A549 (cell line): ENCODE results near the gene TMBIM1. TPM values are rescaled to one million over a fixed set of nuclear protein-coding genes. Genes with fewer than 3 reads are reported as not detected.

Experiments used
- ATAC-seq, 2 experiments: fragments of 200-7000 bp in 1 of 2; fragments of >200 bp in 1 of 2; cut with Nextera tagmentation in 1 of 2; cut with Tn5 transposase in 1 of 2; 3 replicates each; pipeline versions ENCODE4 v1.8.0 to v1.9.1; 2018 to 2020; ENCODE audit warnings: mild to moderate bottlenecking in 1 of 2, moderate library complexity in 1 of 2
- CTCF ChIA-PET: fragments of 300-600 bp; sonication (Branson Sonifier 250); formaldehyde crosslinking; extraction: SDS; loops from one replicate; lab custom pipeline; 2021; ENCODE audit warnings: antibody characterized with exemption, inconsistent platforms; lab: Yijun Ruan, JAX
- POLR2A ChIA-PET: fragments of 350-600 bp; formaldehyde crosslinking; extraction: SDS; loops from one replicate; lab custom pipeline; 2021; ENCODE audit warnings: antibody characterized with exemption, inconsistent platforms; lab: Yijun Ruan, JAX
- DNase-seq, 2 experiments: peaks; one replicate each; pipeline versions ENCODE4 v3.0.0 to v3.0.0-alpha.2; 2011 to 2016; ENCODE audit warnings: low read depth in 1 of 2, low spot score in 1 of 2
- FAIRE-seq: peaks from 2 replicates; lab custom pipeline; 2011; peaks lifted over from hg19 to GRCh38; lab: Jason Lieb, UNC
- H3K27ac ChIP-seq, 2 experiments: fragments of >200 bp; sonication (Bioruptor Twin); formaldehyde crosslinking; 3 replicates each; pipeline ENCODE4 v1.5.1; 2016 to 2017
- H3K4me1 ChIP-seq: fragments of >200 bp; sonication (Bioruptor Twin); formaldehyde crosslinking; 3 replicates; pipeline ENCODE4 v1.6.1; 2016
- H3K4me2 ChIP-seq: fragments of >200 bp; sonication (Bioruptor Twin); formaldehyde crosslinking; 3 replicates; pipeline ENCODE4 v1.6.1; 2016
- H3K4me3 ChIP-seq: fragments of >200 bp; sonication (Bioruptor Twin); formaldehyde crosslinking; 3 replicates; pipeline ENCODE4 v1.5.1; 2016
- H3K9me3 ChIP-seq: fragments of >200 bp; sonication (Bioruptor Twin); formaldehyde crosslinking; 3 replicates; pipeline ENCODE4 v1.6.1; 2016
- BCL3 ChIP-seq: fragments of >200 bp; sonication (Bioruptor Twin); formaldehyde crosslinking; IDR thresholded peaks from 3 replicates; pipeline ENCODE4 v1.6.1; 2016
- CBX2 ChIP-seq: fragments of 200-600 bp; sonication (generic); IDR thresholded peaks from 2 replicates; pipeline ENCODE4 v1.6.1; 2016; ENCODE audit warnings: low read depth, mild to moderate bottlenecking, borderline replicate concordance
- CEBPB ChIP-seq, 2 experiments: fragments of >200 bp in 1 of 2; sonication (Bioruptor Twin) in 1 of 2; formaldehyde crosslinking in 1 of 2; IDR thresholded peaks; 2 replicates each; pipeline ENCODE4 v1.6.1; 2012 to 2016
- CHD2 ChIP-seq: fragments of 150-350 bp; IDR thresholded peaks from 2 replicates; pipeline ENCODE4 v1.6.1; 2014; ENCODE audit warnings: low read length; ENCODE audit not compliant: partially characterized antibody
- EHF ChIP-seq: fragments of 250-450 bp; sonication (Bioruptor Pico); IDR thresholded peaks from 2 replicates; pipeline ENCODE4 v1.5.0; 2020; ENCODE audit warnings: mild to moderate bottlenecking
- FOSB ChIP-seq: fragments of 250-450 bp; sonication (Bioruptor Pico); IDR thresholded peaks from 2 replicates; pipeline ENCODE4 v1.5.0; 2020; ENCODE audit warnings: mild to moderate bottlenecking, moderate library complexity
- FOXS1 ChIP-seq: fragments of 250-450 bp; sonication (Bioruptor Pico); IDR thresholded peaks from 2 replicates; pipeline ENCODE4 v1.5.0; 2020; ENCODE audit warnings: mild to moderate bottlenecking, moderate library complexity
- HDAC2 ChIP-seq: fragments of 200-600 bp; sonication (generic); IDR thresholded peaks from 2 replicates; pipeline ENCODE4 v1.6.1; 2016
- HES2 ChIP-seq: fragments of >200 bp; sonication (Bioruptor Twin); formaldehyde crosslinking; IDR thresholded peaks from 2 replicates; pipeline ENCODE4 v1.6.1; 2016
- HOXB13 ChIP-seq: fragments of 250-450 bp; sonication (Bioruptor Pico); IDR thresholded peaks from 2 replicates; pipeline ENCODE4 v1.5.0; 2020; ENCODE audit warnings: low read depth, mild to moderate bottlenecking, moderate library complexity
- HOXB5 ChIP-seq: fragments of 250-450 bp; sonication (Bioruptor Pico); IDR thresholded peaks from 2 replicates; pipeline ENCODE4 v1.5.0; 2020; ENCODE audit warnings: mild to moderate bottlenecking, moderate library complexity
- JUNB ChIP-seq: fragments of >200 bp; sonication (Bioruptor Twin); formaldehyde crosslinking; IDR thresholded peaks from 2 replicates; pipeline ENCODE4 v1.6.1; 2016
- MAFK ChIP-seq: fragments of 450-650 bp; IDR thresholded peaks from 2 replicates; pipeline ENCODE4 v1.6.1; 2014; ENCODE audit not compliant: partially characterized antibody
- MAZ ChIP-seq: fragments of 150-350 bp; IDR thresholded peaks from 2 replicates; pipeline ENCODE4 v1.6.1; 2014; ENCODE audit warnings: antibody characterized with exemption, low read depth, low read length, borderline replicate concordance
- NFE2L2 ChIP-seq: fragments of 150-350 bp; conservative IDR thresholded peaks from 2 replicates; pipeline ENCODE4 v1.6.1; 2014; ENCODE audit warnings: low read length
- NR3C1 ChIP-seq: fragments of >200 bp; sonication (Bioruptor Twin); formaldehyde crosslinking; IDR thresholded peaks from 3 replicates; pipeline ENCODE4 v1.6.1; 2017
- PBX3 ChIP-seq: IDR thresholded peaks from 2 replicates; pipeline ENCODE4 v1.6.1; 2012
- PHF8 ChIP-seq: fragments of 200-600 bp; sonication (generic); IDR thresholded peaks from 2 replicates; pipeline ENCODE4 v1.6.1; 2016; ENCODE audit warnings: low read depth, mild to moderate bottlenecking, antibody characterized with exemption, moderate library complexity, borderline replicate concordance
- POLR2AphosphoS2 ChIP-seq: conservative IDR thresholded peaks from 2 replicates; pipeline ENCODE4 v1.6.1; 2012; ENCODE audit warnings: low read length, improper control_type of control experiment, inconsistent platforms
- RARB ChIP-seq: fragments of 250-450 bp; sonication (Bioruptor Pico); IDR thresholded peaks from 2 replicates; pipeline ENCODE4 v1.8.0; 2021; ENCODE audit warnings: mild to moderate bottlenecking, moderate library complexity
- RCOR1 ChIP-seq: fragments of 150-350 bp; IDR thresholded peaks from 2 replicates; pipeline ENCODE4 v1.6.1; 2014; ENCODE audit warnings: antibody characterized with exemption, low read length, low read depth
- RNF2 ChIP-seq: fragments of 200-600 bp; sonication (generic); IDR thresholded peaks from 2 replicates; pipeline ENCODE4 v1.6.1; 2016; ENCODE audit warnings: low read depth, mild to moderate bottlenecking, antibody characterized with exemption, moderate library complexity, borderline replicate concordance
- SMC3 ChIP-seq: fragments of >200 bp; sonication (Bioruptor Twin); formaldehyde crosslinking; IDR thresholded peaks from 3 replicates; pipeline ENCODE4 v1.6.1; 2018; ENCODE audit warnings: inconsistent platforms
- TP53 ChIP-seq: fragments of 250-450 bp; sonication (Bioruptor Pico); IDR thresholded peaks from 2 replicates; pipeline ENCODE4 v1.5.0; 2021; ENCODE audit warnings: mild to moderate bottlenecking, moderate library complexity
- ZFP36 ChIP-seq: fragments of 450-650 bp; IDR thresholded peaks from 2 replicates; pipeline ENCODE4 v1.6.1; 2014; ENCODE audit warnings: borderline replicate concordance; ENCODE audit not compliant: partially characterized antibody
- WGBS: methylation state at CpG from one replicate; pipeline ENCODE4 v1.1.6; 2017; ENCODE audit errors: missing lambda C conversion rate; 5-methylcytosine and 5-hydroxymethylcytosine counted together
- polyA plus RNA-seq, 4 experiments: library from polyadenylated mRNA; depleted of rRNA in 3 of 4; stranded (reverse); fragments of >200 nt; fragmentation: RNase III in 1 of 4; extraction: RNeasy Plus Mini Kit Qiagen cat#74134 plus additional on column Dnase treatment in 1 of 4; gene quantifications; 2 replicates in 3 of 4; 3 replicates in 1 of 4; pipeline ENCODE4 v1.2.3, GENCODE V29; 2011 to 2017
- TF ChIP-seq, protein P1 (sequence below): IDR thresholded peaks from 2 replicates; pipeline ENCODE4 v1.6.1; 2012
- TF ChIP-seq, protein P2 (sequence below): fragments of 450-650 bp; IDR thresholded peaks from 2 replicates; pipeline ENCODE4 v1.6.1; 2014; ENCODE audit warnings: antibody characterized with exemption
- TF ChIP-seq, protein P3 (sequence below): fragments of 250-450 bp; sonication (Bioruptor Pico); IDR thresholded peaks from 2 replicates; pipeline ENCODE4 v1.5.0; 2021; ENCODE audit warnings: mild to moderate bottlenecking, moderate library complexity, borderline replicate concordance

The TMBIM1 gene
- polyA plus RNA-seq, 2 of the 4 experiments (the other 2 are of a cell fraction) = 61.4 to 70.4 TPM

- TF ChIP-seq HOXB13 (CRISPR knock-in tag) = no peak
- no peak for TF ChIP-seq JUNB
- no peak for TF ChIP-seq TP53 (CRISPR knock-in tag)
- TF ChIP-seq BCL3 = 0 out of 3 replicates have a peak, but pooled peaks have one; percentile 21
- TF ChIP-seq PHF8 = peak; percentile 45; the same call in 1 of the 2 replicates
- TF ChIP-seq, protein P1, sequence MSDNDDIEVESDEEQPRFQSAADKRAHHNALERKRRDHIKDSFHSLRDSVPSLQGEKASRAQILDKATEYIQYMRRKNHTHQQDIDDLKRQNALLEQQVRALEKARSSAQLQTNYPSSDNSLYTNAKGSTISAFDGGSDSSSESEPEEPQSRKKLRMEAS = peak; percentile 35
Measured at GRCh38 chr2:218322768-218323525, 30.6 kb upstream of the TMBIM1 start (continued).

GRCh38 chr2:218320704-218321336 lies 28.5 kb upstream of the TMBIM1 start:
- POLR2A ChIA-PET = no interaction called here
- CTCF ChIA-PET = interaction anchor here (0.6 to 1.5 kb wide), 4 partner anchors 10 to 297 kb away, joined by 3 to 13 read pairs (median 4); partner anchors contain the start of gene CATIP
- Histone ChIP-seq H3K9me3 (no peaks in the 10 kb centered on the region), H3K4me2 (no peak overlapping the region), H3K4me1 (peaks cover 43% of the 10 kb centered on the region), H3K27ac (peak overlapping the region in 1 of 2 experiments; percentile 22; a peak in 1 of 6 replicates), H3K4me3 (no peak overlapping the region)
- ATAC-seq = no peak
- no peak for DNase-seq
- TF ChIP-seq, protein P2, sequence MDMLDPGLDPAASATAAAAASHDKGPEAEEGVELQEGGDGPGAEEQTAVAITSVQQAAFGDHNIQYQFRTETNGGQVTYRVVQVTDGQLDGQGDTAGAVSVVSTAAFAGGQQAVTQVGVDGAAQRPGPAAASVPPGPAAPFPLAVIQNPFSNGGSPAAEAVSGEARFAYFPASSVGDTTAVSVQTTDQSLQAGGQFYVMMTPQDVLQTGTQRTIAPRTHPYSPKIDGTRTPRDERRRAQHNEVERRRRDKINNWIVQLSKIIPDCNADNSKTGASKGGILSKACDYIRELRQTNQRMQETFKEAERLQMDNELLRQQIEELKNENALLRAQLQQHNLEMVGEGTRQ = no peak
- TF ChIP-seq POLR2AphosphoS2 (no peak), HOXB5 (CRISPR knock-in tag) (no peak), FOSB (CRISPR knock-in tag) (no peak), HES2 (no peak), RARB (CRISPR knock-in tag) (no peak), RCOR1 (no peak)
- no peak for FAIRE-seq
- 87% methylated on average over 3 of the region's 3 CpGs for WGBS

- no peaks in the 10 kb centered on the region for H3K9me3 ChIP-seq
- 64% methylated on average over 6 of the region's 6 CpGs for WGBS
- no peak for DNase-seq
- no peak overlapping the region for H3K4me2 ChIP-seq
- H3K4me1 ChIP-seq = peaks cover 36% of the 10 kb centered on the region
- no peak overlapping the region for H3K27ac ChIP-seq
- ChIA-PET CTCF (interaction anchor here (0.9 to 1.5 kb wide), 2 partner anchors 9 to 18 kb away, joined by 3 to 13 read pairs; no protein-coding TSS in a partner anchor), POLR2A (no interaction called here)
- ATAC-seq = no peak
- FAIRE-seq = no peak
- no peak overlapping the region for H3K4me3 ChIP-seq
- TF ChIP-seq HOXB5 (CRISPR knock-in tag) = no peak
- no peak for TF ChIP-seq HDAC2
- no peak for TF ChIP-seq CEBPB (IDR thresholded peaks at IDR 0.05)
- TF ChIP-seq JUNB = no peak
- TF ChIP-seq CBX2 = no peak
- TF ChIP-seq FOXS1 (CRISPR knock-in tag) = no peak
- no peak for TF ChIP-seq MAFK
- no peak for TF ChIP-seq NR3C1
- no peak for TF ChIP-seq HES2
- TF ChIP-seq RNF2 = no peak
- no peak for TF ChIP-seq ZFP36
- no peak for TF ChIP-seq EHF
- no peak for TF ChIP-seq PHF8
- no peak for TF ChIP-seq SMC3
- TF ChIP-seq PBX3 = no peak
- TF ChIP-seq, protein P3, sequence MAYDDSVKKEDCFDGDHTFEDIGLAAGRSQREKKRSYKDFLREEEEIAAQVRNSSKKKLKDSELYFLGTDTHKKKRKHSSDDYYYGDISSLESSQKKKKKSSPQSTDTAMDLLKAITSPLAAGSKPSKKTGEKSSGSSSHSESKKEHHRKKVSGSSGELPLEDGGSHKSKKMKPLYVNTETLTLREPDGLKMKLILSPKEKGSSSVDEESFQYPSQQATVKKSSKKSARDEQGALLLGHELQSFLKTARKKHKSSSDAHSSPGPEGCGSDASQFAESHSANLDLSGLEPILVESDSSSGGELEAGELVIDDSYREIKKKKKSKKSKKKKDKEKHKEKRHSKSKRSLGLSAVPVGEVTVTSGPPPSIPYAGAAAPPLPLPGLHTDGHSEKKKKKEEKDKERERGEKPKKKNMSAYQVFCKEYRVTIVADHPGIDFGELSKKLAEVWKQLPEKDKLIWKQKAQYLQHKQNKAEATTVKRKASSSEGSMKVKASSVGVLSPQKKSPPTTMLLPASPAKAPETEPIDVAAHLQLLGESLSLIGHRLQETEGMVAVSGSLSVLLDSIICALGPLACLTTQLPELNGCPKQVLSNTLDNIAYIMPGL = no peak
- no peak for TF ChIP-seq MAZ
- no peak for TF ChIP-seq FOSB (CRISPR knock-in tag)
- no peak for TF ChIP-seq NFE2L2
- TF ChIP-seq CHD2 = no peak
Measured at GRCh38 chr2:218319813-218320365, 27.6 kb upstream of the TMBIM1 start.
